ENCODE data around the gene DISC1.

GRCh38 chr1:232020352-232020751 lies 393.8 kb downstream of the DISC1 start:
- no peak for TF ChIP-seq POLR2A (IDR thresholded peaks at IDR 0.05)
- TF ChIP-seq, protein P1, sequence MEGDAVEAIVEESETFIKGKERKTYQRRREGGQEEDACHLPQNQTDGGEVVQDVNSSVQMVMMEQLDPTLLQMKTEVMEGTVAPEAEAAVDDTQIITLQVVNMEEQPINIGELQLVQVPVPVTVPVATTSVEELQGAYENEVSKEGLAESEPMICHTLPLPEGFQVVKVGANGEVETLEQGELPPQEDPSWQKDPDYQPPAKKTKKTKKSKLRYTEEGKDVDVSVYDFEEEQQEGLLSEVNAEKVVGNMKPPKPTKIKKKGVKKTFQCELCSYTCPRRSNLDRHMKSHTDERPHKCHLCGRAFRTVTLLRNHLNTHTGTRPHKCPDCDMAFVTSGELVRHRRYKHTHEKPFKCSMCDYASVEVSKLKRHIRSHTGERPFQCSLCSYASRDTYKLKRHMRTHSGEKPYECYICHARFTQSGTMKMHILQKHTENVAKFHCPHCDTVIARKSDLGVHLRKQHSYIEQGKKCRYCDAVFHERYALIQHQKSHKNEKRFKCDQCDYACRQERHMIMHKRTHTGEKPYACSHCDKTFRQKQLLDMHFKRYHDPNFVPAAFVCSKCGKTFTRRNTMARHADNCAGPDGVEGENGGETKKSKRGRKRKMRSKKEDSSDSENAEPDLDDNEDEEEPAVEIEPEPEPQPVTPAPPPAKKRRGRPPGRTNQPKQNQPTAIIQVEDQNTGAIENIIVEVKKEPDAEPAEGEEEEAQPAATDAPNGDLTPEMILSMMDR (IDR thresholded peaks at IDR 0.05) = no peak
